ENCODE data around the gene C12orf43. TPM values are rescaled to one million over a fixed set of nuclear protein-coding genes. Genes with fewer than 3 reads are reported as not detected.

The C12orf43 gene
- total RNA-seq, 1 experiment from 2014 or later, result 22.1 TPM

DNA sequence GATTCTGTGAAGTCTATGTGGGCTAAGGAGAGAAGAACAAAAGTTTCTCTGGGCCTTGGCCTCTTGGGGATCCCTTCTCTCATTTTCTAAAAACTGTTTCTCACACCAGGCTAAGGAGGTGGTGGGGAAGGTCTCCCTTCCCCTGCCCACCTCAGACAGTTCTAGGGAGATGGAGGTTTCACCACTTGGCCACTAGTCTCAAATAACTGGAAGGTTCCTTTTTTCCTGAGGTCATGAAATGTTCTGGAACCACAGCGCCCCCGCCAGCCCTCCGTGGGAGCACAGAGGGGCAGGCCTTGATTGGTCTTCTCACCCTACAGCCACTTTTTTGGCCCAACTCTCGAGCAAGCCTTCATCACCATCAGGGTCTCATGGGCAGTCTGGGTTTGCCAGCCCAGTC, 12.6 kb downstream of the C12orf43 start:
- BruUV-seq (replicated peaks), result no TSS peak
- POLR2A ChIA-PET, result interaction anchor here (1.4 kb wide), 1 partner anchor 26 kb away, joined by 5 read pairs; the partner anchor contains the start of gene HNF1A
- CTCF ChIA-PET, result interaction anchor here (0.5 to 2.0 kb wide), 3 partner anchors 20 to 238 kb away, joined by 3 to 10 read pairs (median 6); partner anchors contain the start of gene HNF1A
- Histone ChIP-seq H3K27me3 (replicated peaks; ENCODE audit: control insufficient read depth, insufficient read depth, low read length) (no peaks in the 10 kb centered on the region), H3K36me3 (ENCODE audit: control insufficient read depth, insufficient read depth, low read length) (peaks cover 5% of the 10 kb centered on the region), H3K4me1 (no peaks in the 10 kb centered on the region), H3K9me3 (no peaks in the 10 kb centered on the region), H3K4me3 (ENCODE audit: low read depth, low read length) (no peak overlapping the region)
- H3K9me3 Mint-ChIP-seq (ENCODE audit: unreplicated experiment), result no peaks in the 10 kb centered on the region
- peak in 1 of 2 experiments; percentile 66 for DNase-seq
- intact Hi-C loops (cut with micrococcal nuclease; ENCODE audit: unreplicated experiment), result loop anchor here (2.0 kb wide), 2 partner anchors 23 to 67 kb away; no protein-coding TSS in a partner anchor
- no peaks in the 10 kb centered on the region for H3K27me3 Mint-ChIP-seq (ENCODE audit: insufficient read depth, unreplicated experiment)
- H3K36me3 Mint-ChIP-seq (ENCODE audit: insufficient read depth, unreplicated experiment), result peaks cover 67% of the 10 kb centered on the region
- H3K27ac Mint-ChIP-seq (ENCODE audit: unreplicated experiment), result no peak overlapping the region
- H3K4me1 Mint-ChIP-seq (ENCODE audit: low read depth, unreplicated experiment), result no peaks in the 10 kb centered on the region
- TF ChIP-seq, protein P1, sequence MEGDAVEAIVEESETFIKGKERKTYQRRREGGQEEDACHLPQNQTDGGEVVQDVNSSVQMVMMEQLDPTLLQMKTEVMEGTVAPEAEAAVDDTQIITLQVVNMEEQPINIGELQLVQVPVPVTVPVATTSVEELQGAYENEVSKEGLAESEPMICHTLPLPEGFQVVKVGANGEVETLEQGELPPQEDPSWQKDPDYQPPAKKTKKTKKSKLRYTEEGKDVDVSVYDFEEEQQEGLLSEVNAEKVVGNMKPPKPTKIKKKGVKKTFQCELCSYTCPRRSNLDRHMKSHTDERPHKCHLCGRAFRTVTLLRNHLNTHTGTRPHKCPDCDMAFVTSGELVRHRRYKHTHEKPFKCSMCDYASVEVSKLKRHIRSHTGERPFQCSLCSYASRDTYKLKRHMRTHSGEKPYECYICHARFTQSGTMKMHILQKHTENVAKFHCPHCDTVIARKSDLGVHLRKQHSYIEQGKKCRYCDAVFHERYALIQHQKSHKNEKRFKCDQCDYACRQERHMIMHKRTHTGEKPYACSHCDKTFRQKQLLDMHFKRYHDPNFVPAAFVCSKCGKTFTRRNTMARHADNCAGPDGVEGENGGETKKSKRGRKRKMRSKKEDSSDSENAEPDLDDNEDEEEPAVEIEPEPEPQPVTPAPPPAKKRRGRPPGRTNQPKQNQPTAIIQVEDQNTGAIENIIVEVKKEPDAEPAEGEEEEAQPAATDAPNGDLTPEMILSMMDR (IDR thresholded peaks at IDR 0.05; ENCODE audit: insufficient read depth in 1 of 2, low read depth in 1 of 2, low read length in 1 of 2, severe bottlenecking in 1 of 2, unreplicated experiment in 1 of 2), result peak; percentile 44 to 49
- no peak overlapping the region for H3K4me3 Mint-ChIP-seq (ENCODE audit: unreplicated experiment)

DNA sequence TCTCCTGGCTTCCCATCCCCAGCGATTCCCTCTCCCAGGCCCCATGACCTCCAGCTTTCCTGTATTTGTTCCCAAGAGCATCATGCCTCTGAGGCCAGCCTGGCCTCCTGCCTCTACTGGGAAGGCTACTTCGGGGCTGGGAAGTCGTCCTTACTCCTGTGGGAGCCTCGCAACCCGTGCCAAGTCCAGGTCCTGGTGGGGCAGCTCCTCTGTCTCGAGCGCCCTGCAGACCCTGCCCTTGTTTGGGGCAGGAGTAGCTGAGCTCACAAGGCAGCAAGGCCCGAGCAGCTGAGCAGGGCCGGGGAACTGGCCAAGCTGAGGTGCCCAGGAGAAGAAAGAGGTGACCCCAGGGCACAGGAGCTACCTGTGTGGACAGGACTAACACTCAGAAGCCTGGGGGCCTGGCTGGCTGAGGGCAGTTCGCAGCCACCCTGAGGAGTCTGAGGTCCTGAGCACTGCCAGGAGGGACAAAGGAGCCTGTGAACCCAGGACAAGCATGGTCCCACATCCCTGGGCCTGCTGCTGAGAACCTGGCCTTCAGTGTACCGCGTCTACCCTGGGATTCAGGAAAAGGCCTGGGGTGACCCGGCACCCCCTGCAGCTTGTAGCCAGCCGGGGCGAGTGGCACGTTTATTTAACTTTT, 14.3 kb downstream of the C12orf43 start:
- Histone ChIP-seq H3K4me1 (no peaks in the 10 kb centered on the region), H3K4me3 (ENCODE audit: low read depth, low read length) (no peak overlapping the region), H3K27me3 (replicated peaks; ENCODE audit: control insufficient read depth, insufficient read depth, low read length) (no peaks in the 10 kb centered on the region), H3K9me3 (no peaks in the 10 kb centered on the region), H3K36me3 (ENCODE audit: control insufficient read depth, insufficient read depth, low read length) (peaks cover 5% of the 10 kb centered on the region)
- H3K27me3 Mint-ChIP-seq (ENCODE audit: insufficient read depth, unreplicated experiment), result no peaks in the 10 kb centered on the region
- intact Hi-C loops (cut with micrococcal nuclease; ENCODE audit: unreplicated experiment), result loop anchor here (2.0 kb wide), 1 partner anchor 21 kb away; no protein-coding TSS in a partner anchor
- BruUV-seq (replicated peaks), result no TSS peak
- H3K4me1 Mint-ChIP-seq (ENCODE audit: low read depth, unreplicated experiment), result no peaks in the 10 kb centered on the region
- no peak for DNase-seq
- peak overlapping the region; percentile 53 for H3K27ac Mint-ChIP-seq (ENCODE audit: unreplicated experiment)
- CTCF ChIA-PET, result interaction anchor here (0.7 kb wide), 1 partner anchor 182 kb away, joined by 3 read pairs; no protein-coding TSS in a partner anchor
- TF ChIP-seq, protein P1 (IDR thresholded peaks at IDR 0.05; ENCODE audit: insufficient read depth in 1 of 2, low read depth in 1 of 2, low read length in 1 of 2, severe bottlenecking in 1 of 2, unreplicated experiment in 1 of 2), result no peak
- no peak overlapping the region for H3K4me3 Mint-ChIP-seq (ENCODE audit: unreplicated experiment)
- H3K9me3 Mint-ChIP-seq (ENCODE audit: unreplicated experiment), result no peaks in the 10 kb centered on the region
- POLR2A ChIA-PET, result interaction anchor here (0.8 kb wide), 1 partner anchor 30 kb away, joined by 4 read pairs; no protein-coding TSS in a partner anchor
- peaks cover 75% of the 10 kb centered on the region for H3K36me3 Mint-ChIP-seq (ENCODE audit: insufficient read depth, unreplicated experiment)

DNA sequence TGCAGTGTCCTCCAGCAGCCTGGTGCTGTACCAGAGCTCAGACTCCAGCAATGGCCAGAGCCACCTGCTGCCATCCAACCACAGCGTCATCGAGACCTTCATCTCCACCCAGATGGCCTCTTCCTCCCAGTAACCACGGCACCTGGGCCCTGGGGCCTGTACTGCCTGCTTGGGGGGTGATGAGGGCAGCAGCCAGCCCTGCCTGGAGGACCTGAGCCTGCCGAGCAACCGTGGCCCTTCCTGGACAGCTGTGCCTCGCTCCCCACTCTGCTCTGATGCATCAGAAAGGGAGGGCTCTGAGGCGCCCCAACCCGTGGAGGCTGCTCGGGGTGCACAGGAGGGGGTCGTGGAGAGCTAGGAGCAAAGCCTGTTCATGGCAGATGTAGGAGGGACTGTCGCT, 15.2 kb downstream of the C12orf43 start:
- Histone ChIP-seq H3K4me1 (no peaks in the 10 kb centered on the region), H3K36me3 (ENCODE audit: control insufficient read depth, insufficient read depth, low read length) (peaks cover 5% of the 10 kb centered on the region), H3K4me3 (ENCODE audit: low read depth, low read length) (no peak overlapping the region), H3K27me3 (replicated peaks; ENCODE audit: control insufficient read depth, insufficient read depth, low read length) (no peaks in the 10 kb centered on the region), H3K9me3 (no peaks in the 10 kb centered on the region)
- intact Hi-C loops (cut with micrococcal nuclease; ENCODE audit: unreplicated experiment), result no loop called here
- Mint-ChIP-seq H3K4me1 (ENCODE audit: low read depth, unreplicated experiment) (no peaks in the 10 kb centered on the region), H3K4me3 (ENCODE audit: unreplicated experiment) (no peak overlapping the region), H3K9me3 (ENCODE audit: unreplicated experiment) (no peaks in the 10 kb centered on the region), H3K36me3 (ENCODE audit: insufficient read depth, unreplicated experiment) (peaks cover 75% of the 10 kb centered on the region), H3K27ac (ENCODE audit: unreplicated experiment) (peak overlapping the region; percentile 53), H3K27me3 (ENCODE audit: insufficient read depth, unreplicated experiment) (no peaks in the 10 kb centered on the region)
- ChIA-PET CTCF (no interaction called here), POLR2A (interaction anchor here (0.8 kb wide), 1 partner anchor 29 kb away, joined by 4 read pairs; no protein-coding TSS in a partner anchor)
- no peak for DNase-seq
- TF ChIP-seq, protein P1 (IDR thresholded peaks at IDR 0.05; ENCODE audit: insufficient read depth in 1 of 2, low read depth in 1 of 2, low read length in 1 of 2, severe bottlenecking in 1 of 2, unreplicated experiment in 1 of 2), result no peak
- BruUV-seq (replicated peaks), result no TSS peak

Data from Caco-2 (cell line).